ENCODE data around the gene SSRP1. TPM values are rescaled to one million over a fixed set of nuclear protein-coding genes. Genes with fewer than 3 reads are reported as not detected.

SSRP1 gene
- total and polyA plus RNA-seq, 2 of the 4 experiments (the other 2 are of a cell fraction) = 106 to 146 TPM

DNA sequence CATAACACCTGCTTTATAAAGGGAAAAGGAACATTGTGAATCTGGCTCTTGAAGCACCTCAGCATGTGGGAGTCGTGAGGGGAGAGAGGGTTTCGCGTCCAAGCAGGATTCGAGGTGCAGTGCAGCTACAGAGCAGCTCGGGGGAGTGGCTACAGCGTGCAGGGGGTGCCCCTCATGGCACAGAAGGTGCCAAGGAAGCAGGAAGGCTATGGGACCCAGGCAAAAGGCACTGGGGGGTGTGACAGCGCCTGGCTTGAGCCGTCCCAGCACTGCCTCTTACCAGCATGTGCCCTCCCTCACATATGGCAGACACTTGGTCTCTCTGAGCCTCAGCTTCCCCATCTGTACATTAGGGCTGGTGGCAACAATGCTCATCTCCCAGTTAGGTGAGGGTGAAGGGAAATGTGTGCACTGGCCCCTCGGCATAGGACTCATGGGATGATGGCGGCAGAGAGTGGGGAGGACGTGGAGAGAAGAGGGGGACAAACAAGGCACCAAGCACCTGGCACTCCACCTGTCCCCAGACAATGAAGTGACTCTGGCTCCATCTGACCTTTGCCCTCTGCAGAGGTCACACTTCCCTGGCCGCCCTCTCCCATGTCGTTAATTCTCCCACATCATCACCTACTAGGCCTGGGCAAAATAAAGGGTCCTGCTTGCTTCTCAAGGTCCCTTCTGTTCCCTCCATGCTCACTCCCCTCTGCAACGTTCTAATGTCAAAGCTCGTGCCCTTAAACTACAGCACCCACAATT is 21.3 kb downstream of the SSRP1 start:
- Histone ChIP-seq H3K27ac (ENCODE audit: insufficient read depth, low read length) (no peak overlapping the region), H2BK5ac (ENCODE audit: low read depth, low read length, poor library complexity, severe bottlenecking) (no peak overlapping the region), H3K18ac (ENCODE audit: low read depth, low read length) (no peak overlapping the region), H2BK20ac (ENCODE audit: low read depth, low read length) (no peak overlapping the region), H3K36me3 (ENCODE audit: control insufficient read depth, insufficient read depth, low read length) (peaks cover 77% of the 10 kb centered on the region), H4K20me1 (ENCODE audit: insufficient read depth, low read length) (peaks cover 66% of the 10 kb centered on the region), H3K23ac (ENCODE audit: low read depth, low read length) (no peak overlapping the region), H3K4me1 (ENCODE audit: control insufficient read depth, insufficient read depth, low read length) (peaks cover 46% of the 10 kb centered on the region), H4K5ac (ENCODE audit: low read depth, low read length) (no peak overlapping the region), H3K56ac (ENCODE audit: extremely low read depth, insufficient read depth, low read length) (no peak overlapping the region), H2AK5ac (ENCODE audit: low read depth, low read length) (no peak overlapping the region), H2AK9ac (replicated peaks; ENCODE audit: low read depth, low read length, poor library complexity) (no peak overlapping the region), H3K9me1 (ENCODE audit: insufficient read depth, low read length) (peaks cover 54% of the 10 kb centered on the region), H4K8ac (ENCODE audit: low read depth in 2 of 2, low read length in 2 of 2) (no peak overlapping the region), H4K91ac (ENCODE audit: insufficient read depth, low read depth, low read length) (no peak overlapping the region), H3K4ac (ENCODE audit: low read depth, low read length) (no peak overlapping the region), H3K27me3 (ENCODE audit: control insufficient read depth, insufficient read depth, low read length) (no peaks in the 10 kb centered on the region), H3K14ac (replicated peaks; ENCODE audit: low read depth, low read length) (no peak overlapping the region), H3K79me1 (ENCODE audit: low read depth in 1 of 2, low read length in 2 of 2) (peaks cover 35 to 79% of the 10 kb centered on the region in 2 experiments), H2AFZ (replicated peaks; ENCODE audit: low read length, poor library complexity) (no peak overlapping the region), H3K4me3 (ENCODE audit: insufficient read depth, low read depth, low read length) (no peak overlapping the region), H3K9me3 (ENCODE audit: control insufficient read depth, insufficient read depth, low read length) (no peaks in the 10 kb centered on the region), H3K4me2 (ENCODE audit: low read depth, low read length) (no peak overlapping the region), H2BK120ac (ENCODE audit: low read depth, low read length) (no peak overlapping the region), H3K9ac (ENCODE audit: low read depth, low read length) (no peak overlapping the region), H2BK15ac (ENCODE audit: low read depth, low read length) (no peak overlapping the region)
- dilution Hi-C loops (cut with HindIII; ENCODE audit: low sequenced_read_pairs, unreplicated experiment) (no loop called here), intact Hi-C loops (cut with micrococcal nuclease) (no loop called here), in situ Hi-C loops (cut with MboI; ENCODE audit: low sequenced_read_pairs) (no loop called here)
- no peak for DNase-seq
- POLR2A ChIA-PET (ENCODE audit: unreplicated experiment) = no interaction called here
- ATAC-seq (ENCODE audit: low read depth) = no peak
- TF ChIP-seq MAZ (IDR thresholded peaks at IDR 0.05; ENCODE audit: borderline replicate concordance, low read depth, low read length) (no peak), CEBPB (IDR thresholded peaks at IDR 0.05; ENCODE audit: low read depth, low read length) (no peak), SMC3 (IDR thresholded peaks at IDR 0.05; ENCODE audit: low read depth, low read length) (no peak), MXI1 (IDR thresholded peaks at IDR 0.05; ENCODE audit: borderline replicate concordance, low read depth, low read length) (no peak), RCOR1 (IDR thresholded peaks at IDR 0.05; ENCODE audit: insufficient replicate concordance, low read length) (no peak), FOS (IDR thresholded peaks at IDR 0.05; ENCODE audit: low read depth, low read length) (no peak), NFE2L2 (IDR thresholded peaks at IDR 0.05; ENCODE audit: low read depth, low read length) (no peak), BHLHE40 (IDR thresholded peaks at IDR 0.05; ENCODE audit: low read depth, low read length) (no peak), RFX5 (IDR thresholded peaks at IDR 0.05; ENCODE audit: low read depth, low read length) (no peak), POLR2A (IDR thresholded peaks at IDR 0.05; ENCODE audit: low read depth, low read length) (no peak), MAFK (IDR thresholded peaks at IDR 0.05; ENCODE audit: low read depth, low read length) (no peak), RAD21 (IDR thresholded peaks at IDR 0.05; ENCODE audit: low read length) (no peak), CHD1 (IDR thresholded peaks at IDR 0.05; ENCODE audit: low read depth, low read length) (no peak)
- TF ChIP-seq, protein P1, sequence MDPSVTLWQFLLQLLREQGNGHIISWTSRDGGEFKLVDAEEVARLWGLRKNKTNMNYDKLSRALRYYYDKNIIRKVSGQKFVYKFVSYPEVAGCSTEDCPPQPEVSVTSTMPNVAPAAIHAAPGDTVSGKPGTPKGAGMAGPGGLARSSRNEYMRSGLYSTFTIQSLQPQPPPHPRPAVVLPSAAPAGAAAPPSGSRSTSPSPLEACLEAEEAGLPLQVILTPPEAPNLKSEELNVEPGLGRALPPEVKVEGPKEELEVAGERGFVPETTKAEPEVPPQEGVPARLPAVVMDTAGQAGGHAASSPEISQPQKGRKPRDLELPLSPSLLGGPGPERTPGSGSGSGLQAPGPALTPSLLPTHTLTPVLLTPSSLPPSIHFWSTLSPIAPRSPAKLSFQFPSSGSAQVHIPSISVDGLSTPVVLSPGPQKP (IDR thresholded peaks at IDR 0.05; ENCODE audit: borderline replicate concordance, low read depth, low read length) = no peak
- TF ChIP-seq, protein P2, sequence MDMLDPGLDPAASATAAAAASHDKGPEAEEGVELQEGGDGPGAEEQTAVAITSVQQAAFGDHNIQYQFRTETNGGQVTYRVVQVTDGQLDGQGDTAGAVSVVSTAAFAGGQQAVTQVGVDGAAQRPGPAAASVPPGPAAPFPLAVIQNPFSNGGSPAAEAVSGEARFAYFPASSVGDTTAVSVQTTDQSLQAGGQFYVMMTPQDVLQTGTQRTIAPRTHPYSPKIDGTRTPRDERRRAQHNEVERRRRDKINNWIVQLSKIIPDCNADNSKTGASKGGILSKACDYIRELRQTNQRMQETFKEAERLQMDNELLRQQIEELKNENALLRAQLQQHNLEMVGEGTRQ (IDR thresholded peaks at IDR 0.05; ENCODE audit: low read depth, low read length) = no peak
- TF ChIP-seq, protein P3, sequence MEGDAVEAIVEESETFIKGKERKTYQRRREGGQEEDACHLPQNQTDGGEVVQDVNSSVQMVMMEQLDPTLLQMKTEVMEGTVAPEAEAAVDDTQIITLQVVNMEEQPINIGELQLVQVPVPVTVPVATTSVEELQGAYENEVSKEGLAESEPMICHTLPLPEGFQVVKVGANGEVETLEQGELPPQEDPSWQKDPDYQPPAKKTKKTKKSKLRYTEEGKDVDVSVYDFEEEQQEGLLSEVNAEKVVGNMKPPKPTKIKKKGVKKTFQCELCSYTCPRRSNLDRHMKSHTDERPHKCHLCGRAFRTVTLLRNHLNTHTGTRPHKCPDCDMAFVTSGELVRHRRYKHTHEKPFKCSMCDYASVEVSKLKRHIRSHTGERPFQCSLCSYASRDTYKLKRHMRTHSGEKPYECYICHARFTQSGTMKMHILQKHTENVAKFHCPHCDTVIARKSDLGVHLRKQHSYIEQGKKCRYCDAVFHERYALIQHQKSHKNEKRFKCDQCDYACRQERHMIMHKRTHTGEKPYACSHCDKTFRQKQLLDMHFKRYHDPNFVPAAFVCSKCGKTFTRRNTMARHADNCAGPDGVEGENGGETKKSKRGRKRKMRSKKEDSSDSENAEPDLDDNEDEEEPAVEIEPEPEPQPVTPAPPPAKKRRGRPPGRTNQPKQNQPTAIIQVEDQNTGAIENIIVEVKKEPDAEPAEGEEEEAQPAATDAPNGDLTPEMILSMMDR (conservative IDR thresholded peaks at IDR 0.05; ENCODE audit: low read depth, low read length) = no peak
- CTCF ChIA-PET = no interaction called here
- 75% methylated on average over 8 of the region's 15 CpGs; no CpG with 5 or more reads in 1 of the 2 experiments for WGBS, 2 experiments (ENCODE audit: extremely low coverage in 2 of 2, insufficient read length in 1 of 2)
- BruUV-seq (replicated peaks) = no TSS peak
